ENCODE measurements around the gene THBS2. TPM values are rescaled to one million over a fixed set of nuclear protein-coding genes. Genes with fewer than 3 reads are reported as not detected.

Gene THBS2
- total RNA-seq, 1 experiment from 2014 or later: not detected

- Mint-ChIP-seq H3K4me1 (ENCODE audit: insufficient read depth, unreplicated experiment) (peaks cover 50% of the 10 kb centered on the region), H3K9me3 (ENCODE audit: unreplicated experiment) (no peaks in the 10 kb centered on the region), H3K36me3 (ENCODE audit: insufficient read depth, unreplicated experiment) (no peaks in the 10 kb centered on the region), H3K27me3 (ENCODE audit: insufficient read depth, unreplicated experiment) (no peaks in the 10 kb centered on the region), H3K4me3 (ENCODE audit: unreplicated experiment) (no peak overlapping the region), H3K27ac (ENCODE audit: low read depth, unreplicated experiment) (peak overlapping the region; percentile 28)
- no TSS peak for BruUV-seq (replicated peaks)
- no peak for TF ChIP-seq CTCF (IDR thresholded peaks at IDR 0.05; ENCODE audit: unreplicated experiment)
- intact Hi-C loops (cut with micrococcal nuclease): no loop called here
- ChIA-PET POLR2A (interaction anchor here (1.2 kb wide), 1 partner anchor 53 kb away, joined by 6 read pairs; no protein-coding TSS in a partner anchor), CTCF (interaction anchor here (0.7 to 1.1 kb wide), 2 partner anchors 47 to 1199 kb away, joined by 3 read pairs; no protein-coding TSS in a partner anchor)
- no peak for DNase-seq (ENCODE audit: unreplicated experiment)
Observed at GRCh38 chr6:169289257-169289618, 35.6 kb upstream of the THBS2 start.

GRCh38 chr6:169288591-169288990 lies 34.9 kb upstream of the THBS2 start:
- Mint-ChIP-seq H3K4me1 (ENCODE audit: insufficient read depth, unreplicated experiment) (peaks cover 49% of the 10 kb centered on the region), H3K27me3 (ENCODE audit: insufficient read depth, unreplicated experiment) (no peaks in the 10 kb centered on the region), H3K27ac (ENCODE audit: low read depth, unreplicated experiment) (peak overlapping the region; percentile 74), H3K9me3 (ENCODE audit: unreplicated experiment) (no peaks in the 10 kb centered on the region), H3K4me3 (ENCODE audit: unreplicated experiment) (no peak overlapping the region), H3K36me3 (ENCODE audit: insufficient read depth, unreplicated experiment) (no peaks in the 10 kb centered on the region)
- no peak for TF ChIP-seq CTCF (IDR thresholded peaks at IDR 0.05; ENCODE audit: unreplicated experiment)
- ChIA-PET CTCF (interaction anchor here (1.1 to 1.2 kb wide), 2 partner anchors 65 to 1200 kb away, joined by 3 read pairs; no protein-coding TSS in a partner anchor), POLR2A (no interaction called here)
- DNase-seq (ENCODE audit: unreplicated experiment): peak; percentile 57
- intact Hi-C loops (cut with micrococcal nuclease): no loop called here
- BruUV-seq (replicated peaks): no TSS peak

- DNase-seq (ENCODE audit: unreplicated experiment): no peak
- Mint-ChIP-seq H3K9me3 (ENCODE audit: unreplicated experiment) (no peaks in the 10 kb centered on the region), H3K36me3 (ENCODE audit: insufficient read depth, unreplicated experiment) (no peaks in the 10 kb centered on the region), H3K27me3 (ENCODE audit: insufficient read depth, unreplicated experiment) (no peaks in the 10 kb centered on the region), H3K4me3 (ENCODE audit: unreplicated experiment) (no peak overlapping the region), H3K27ac (ENCODE audit: low read depth, unreplicated experiment) (peak overlapping the region; percentile 74), H3K4me1 (ENCODE audit: insufficient read depth, unreplicated experiment) (peaks cover 40% of the 10 kb centered on the region)
- CTCF ChIA-PET: interaction anchor here (1.2 kb wide), 1 partner anchor 66 kb away, joined by 3 read pairs; no protein-coding TSS in a partner anchor
- TF ChIP-seq CTCF (IDR thresholded peaks at IDR 0.05; ENCODE audit: unreplicated experiment): no peak
- POLR2A ChIA-PET: no interaction called here
- intact Hi-C loops (cut with micrococcal nuclease): no loop called here
- no TSS peak for BruUV-seq (replicated peaks)
Observed at GRCh38 chr6:169287675-169288074, 34.0 kb upstream of the THBS2 start.

DNA sequence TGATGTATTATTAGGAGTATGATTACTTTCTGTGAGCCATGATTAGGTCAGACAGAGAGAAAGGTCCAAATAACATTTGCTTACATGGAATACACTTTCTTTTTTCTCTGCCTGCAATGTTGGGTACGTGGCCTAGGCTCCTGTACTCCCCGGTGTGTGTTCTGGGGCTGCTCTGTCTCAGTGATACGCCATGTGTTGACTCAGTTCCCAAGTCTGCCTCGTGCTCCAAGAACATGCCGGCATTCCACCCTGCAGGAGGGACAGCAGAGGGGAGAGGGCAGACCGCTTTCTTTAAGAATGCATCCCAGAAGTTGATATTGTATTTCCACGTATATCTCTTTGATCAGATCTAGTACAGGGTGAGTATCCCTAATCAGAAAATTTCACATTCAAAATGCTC lies 33.3 kb upstream of the THBS2 start:
- BruUV-seq (replicated peaks): no TSS peak
- intact Hi-C loops (cut with micrococcal nuclease): no loop called here
- no peaks in the 10 kb centered on the region for H3K27me3 Mint-ChIP-seq (ENCODE audit: insufficient read depth, unreplicated experiment)
- ChIA-PET CTCF (no interaction called here), POLR2A (no interaction called here)
- H3K4me3 Mint-ChIP-seq (ENCODE audit: unreplicated experiment): no peak overlapping the region
- no peak for TF ChIP-seq CTCF (IDR thresholded peaks at IDR 0.05; ENCODE audit: unreplicated experiment)
- no peak for DNase-seq (ENCODE audit: unreplicated experiment)
- H3K27ac Mint-ChIP-seq (ENCODE audit: low read depth, unreplicated experiment): no peak overlapping the region
- no peaks in the 10 kb centered on the region for H3K9me3 Mint-ChIP-seq (ENCODE audit: unreplicated experiment)
- no peaks in the 10 kb centered on the region for H3K36me3 Mint-ChIP-seq (ENCODE audit: insufficient read depth, unreplicated experiment)
- peaks cover 33% of the 10 kb centered on the region for H3K4me1 Mint-ChIP-seq (ENCODE audit: insufficient read depth, unreplicated experiment)
